Memory B cell (primary cell): Measurements from ENCODE around the gene INSIG2.
A peak's percentile ranks its signal among the peaks of the same experiment; 100 is the strongest.

Experiments
- ATAC-seq: fragments of 150-1000 bp; cut with Tn5 transposase; 2 replicates; pipeline ENCODE4 v1.10.0; 2021; ENCODE audit warnings: low read depth, mild to moderate bottlenecking, moderate library complexity
- DNase-seq, 2 donors: peaks; one replicate each; pipeline ENCODE4 v3.0.0; 2022; ENCODE audit warnings: low spot score in 2 of 2
- H3K27ac Mint-ChIP-seq: one replicate; pipeline ENCODE4 v1.8.0; 2022; ENCODE audit warnings: mild to moderate bottlenecking, moderate library complexity, mixed read lengths
- H3K27me3 Mint-ChIP-seq: one replicate; pipeline ENCODE4 v1.8.0; 2022; ENCODE audit warnings: mixed read lengths
- H3K36me3 Mint-ChIP-seq: one replicate; pipeline ENCODE4 v1.8.0; 2022; ENCODE audit warnings: mild to moderate bottlenecking, mixed read lengths
- H3K4me1 Mint-ChIP-seq: one replicate; pipeline ENCODE4 v1.8.0; 2022; ENCODE audit warnings: mixed read lengths
- H3K4me3 Mint-ChIP-seq: one replicate; pipeline ENCODE4 v1.8.0; 2022; ENCODE audit warnings: mild to moderate bottlenecking, moderate library complexity, mixed read lengths
- H3K9me3 Mint-ChIP-seq: one replicate; pipeline ENCODE4 v1.8.0; 2022; ENCODE audit warnings: mixed read lengths

Gene INSIG2

DNA sequence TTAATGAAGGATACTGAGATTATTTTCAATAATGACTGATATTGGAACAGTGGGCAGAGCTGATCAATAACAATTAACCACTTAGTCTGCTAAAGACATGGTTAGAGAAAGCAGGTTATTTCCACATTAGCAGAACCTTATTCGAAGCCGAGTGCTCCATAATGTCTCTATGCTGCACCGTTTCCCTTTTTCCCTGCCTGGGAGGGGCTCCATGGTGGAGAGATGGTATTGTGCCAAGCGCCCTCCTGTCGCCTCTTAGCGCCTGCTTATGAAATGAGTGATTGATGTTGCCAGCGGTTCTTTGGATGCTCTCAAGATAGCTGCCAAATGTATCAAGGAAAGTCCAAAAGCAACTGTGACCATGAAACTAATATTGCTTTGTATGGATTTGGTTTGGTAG is 34.6 kb upstream of the INSIG2 start:
- Mint-ChIP-seq H3K4me1 (peaks cover 23% of the 10 kb centered on the region), H3K27me3 (no peaks in the 10 kb centered on the region), H3K27ac (no peak overlapping the region), H3K4me3 (no peak overlapping the region), H3K36me3 (no peaks in the 10 kb centered on the region), H3K9me3 (no peaks in the 10 kb centered on the region)
- DNase-seq, result no peak
- ATAC-seq, result no peak

DNA sequence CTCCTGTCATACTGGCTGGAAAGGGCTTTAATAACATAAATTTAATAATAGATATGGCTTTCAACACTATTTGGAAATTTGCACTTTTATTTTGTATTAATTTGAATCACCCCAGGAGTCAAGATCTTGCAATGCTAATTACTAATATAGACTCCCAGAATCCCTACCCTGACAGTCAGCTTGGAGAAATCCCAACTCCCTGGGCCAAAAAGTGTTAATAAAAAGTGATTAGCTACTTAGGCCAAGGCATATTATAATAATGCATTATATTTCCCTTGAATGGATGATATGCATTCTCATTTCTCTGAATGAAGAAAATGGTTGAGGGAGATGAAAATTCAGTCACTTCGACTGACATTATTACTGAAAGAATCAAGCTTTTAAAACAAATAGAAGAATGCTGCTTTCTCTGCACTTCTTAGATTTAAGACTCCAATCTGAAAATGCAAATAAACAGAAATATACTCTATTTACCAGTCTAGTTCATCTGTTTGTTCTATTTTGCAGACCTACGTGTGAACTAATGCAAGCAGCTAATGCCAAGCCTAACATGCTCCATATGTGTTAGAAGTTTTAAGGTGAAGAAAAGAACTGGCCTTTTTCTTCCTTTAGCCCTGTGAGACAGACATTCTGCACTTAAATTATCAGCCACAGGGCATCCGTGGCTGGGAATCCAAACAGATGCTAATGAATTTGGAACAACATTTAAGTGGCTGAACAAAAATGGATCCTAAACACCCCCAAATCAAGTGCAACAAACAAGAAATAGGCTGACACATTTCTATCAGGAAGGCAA is 33.9 kb upstream of the INSIG2 start:
- Mint-ChIP-seq H3K36me3 (no peaks in the 10 kb centered on the region), H3K27me3 (no peaks in the 10 kb centered on the region), H3K27ac (peak overlapping the region; percentile 96), H3K4me1 (peaks cover 29% of the 10 kb centered on the region), H3K9me3 (no peaks in the 10 kb centered on the region), H3K4me3 (no peak overlapping the region)
- no peak for ATAC-seq
- no peak for DNase-seq

DNA sequence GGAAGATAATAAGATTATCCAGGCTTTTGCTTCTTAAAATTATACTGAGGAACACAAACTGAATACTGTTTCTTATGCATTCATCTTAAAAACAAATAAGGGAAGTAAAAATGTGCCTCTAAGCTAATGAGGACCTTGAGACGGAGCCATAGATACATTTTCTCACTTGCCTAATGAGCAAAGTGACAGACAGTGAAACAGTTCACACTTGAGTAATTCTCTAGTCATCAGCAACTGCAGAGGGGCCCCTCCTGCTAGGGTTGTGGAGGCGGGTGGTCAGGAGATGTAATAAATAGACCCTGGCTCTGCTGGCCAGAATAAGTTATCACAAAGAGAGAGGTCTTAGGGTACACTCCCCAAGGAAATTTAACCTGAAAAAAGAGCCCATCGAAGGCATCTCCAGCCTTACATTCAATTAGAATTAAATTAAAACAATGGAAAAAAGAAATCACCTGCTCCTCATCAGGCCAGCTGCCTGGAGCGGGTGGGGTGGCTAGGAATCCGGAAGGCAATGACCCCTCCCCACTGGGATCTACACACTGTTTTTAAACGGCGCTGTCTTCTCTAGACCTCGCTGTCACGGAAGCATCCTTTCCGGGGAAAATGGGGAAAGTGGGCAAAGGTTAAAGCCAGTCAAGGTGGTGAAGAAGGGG is 32.6 kb upstream of the INSIG2 start:
- H3K27ac Mint-ChIP-seq, result peak overlapping the region; percentile 96
- no peaks in the 10 kb centered on the region for H3K36me3 Mint-ChIP-seq
- no peaks in the 10 kb centered on the region for H3K9me3 Mint-ChIP-seq
- DNase-seq (peak; percentile 27 to 34), ATAC-seq (peak; percentile 76)
- H3K27me3 Mint-ChIP-seq, result no peaks in the 10 kb centered on the region
- H3K4me1 Mint-ChIP-seq, result peaks cover 32% of the 10 kb centered on the region
- peak overlapping the region; percentile 76 for H3K4me3 Mint-ChIP-seq

DNA sequence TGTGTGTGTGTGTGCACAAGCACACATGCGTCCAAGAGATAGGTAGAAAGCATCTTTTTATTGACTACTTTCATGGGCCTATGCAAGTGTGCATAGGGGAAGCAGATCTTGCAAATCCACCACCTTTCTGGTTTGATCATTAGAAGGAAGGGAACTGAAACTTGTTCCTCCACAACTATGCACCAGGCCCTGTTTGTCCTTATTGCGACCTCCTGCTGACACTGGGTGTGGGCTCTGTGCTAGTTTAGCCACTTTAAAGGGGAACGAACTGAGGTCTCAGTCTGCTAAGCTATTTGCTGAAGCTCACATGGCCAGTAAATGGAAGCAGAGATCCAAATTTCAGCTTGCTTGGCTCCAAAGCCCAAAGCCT is 32.1 kb upstream of the INSIG2 start:
- Mint-ChIP-seq H3K9me3 (no peaks in the 10 kb centered on the region), H3K36me3 (no peaks in the 10 kb centered on the region), H3K27ac (peak overlapping the region; percentile 96), H3K4me3 (peak overlapping the region; percentile 76), H3K4me1 (peaks cover 32% of the 10 kb centered on the region), H3K27me3 (no peaks in the 10 kb centered on the region)
- ATAC-seq, result peak; percentile 90
- peak; percentile 39 to 67 for DNase-seq

DNA sequence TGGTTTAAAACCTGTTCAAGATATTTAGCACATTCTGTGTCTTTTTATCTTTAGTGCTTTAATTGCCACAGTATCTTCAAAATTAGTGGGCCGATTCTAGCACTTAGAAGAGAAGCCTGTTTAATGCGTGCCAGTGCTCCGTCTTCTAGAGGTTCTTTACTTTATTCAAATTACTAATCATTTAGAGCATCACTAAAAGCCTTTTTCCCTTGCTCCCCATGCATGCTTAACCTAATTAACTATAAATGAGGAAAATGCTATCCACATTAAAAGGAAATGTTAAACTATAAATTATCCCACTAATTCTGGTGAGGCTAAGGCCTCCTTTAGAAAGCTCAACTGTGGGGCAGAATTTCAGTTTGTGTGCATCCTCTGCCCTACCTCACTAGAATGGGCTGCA is 31.5 kb upstream of the INSIG2 start:
- DNase-seq (no peak), ATAC-seq (no peak)
- H3K27ac Mint-ChIP-seq, result peak overlapping the region; percentile 96
- peaks cover 36% of the 10 kb centered on the region for H3K4me1 Mint-ChIP-seq
- H3K36me3 Mint-ChIP-seq, result no peaks in the 10 kb centered on the region
- no peaks in the 10 kb centered on the region for H3K9me3 Mint-ChIP-seq
- no peak overlapping the region for H3K4me3 Mint-ChIP-seq
- no peaks in the 10 kb centered on the region for H3K27me3 Mint-ChIP-seq

DNA sequence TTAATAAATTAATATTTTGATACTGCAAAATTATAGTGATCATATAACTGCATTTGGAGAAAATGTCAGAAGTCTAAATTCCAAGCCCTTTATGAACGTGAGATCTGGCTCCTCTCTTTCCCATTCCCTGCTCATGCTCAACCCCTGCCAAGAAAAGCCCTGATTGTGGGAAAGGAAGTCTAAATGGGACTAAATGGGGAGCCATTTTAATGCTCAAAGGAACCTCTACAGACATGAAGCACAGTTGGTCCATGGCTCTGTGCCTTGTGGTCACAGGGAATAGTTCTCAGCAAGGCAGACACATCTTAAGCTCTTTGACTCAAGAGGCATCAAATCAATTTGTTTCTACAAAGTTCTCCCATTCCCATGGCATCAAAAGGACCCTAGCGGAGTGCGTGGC is 29.3 kb upstream of the INSIG2 start:
- ATAC-seq (no peak), DNase-seq (no peak)
- no peaks in the 10 kb centered on the region for H3K36me3 Mint-ChIP-seq
- no peak overlapping the region for H3K27ac Mint-ChIP-seq
- peaks cover 36% of the 10 kb centered on the region for H3K4me1 Mint-ChIP-seq
- H3K9me3 Mint-ChIP-seq, result no peaks in the 10 kb centered on the region
- no peak overlapping the region for H3K4me3 Mint-ChIP-seq
- peaks cover 1% of the 10 kb centered on the region for H3K27me3 Mint-ChIP-seq

DNA sequence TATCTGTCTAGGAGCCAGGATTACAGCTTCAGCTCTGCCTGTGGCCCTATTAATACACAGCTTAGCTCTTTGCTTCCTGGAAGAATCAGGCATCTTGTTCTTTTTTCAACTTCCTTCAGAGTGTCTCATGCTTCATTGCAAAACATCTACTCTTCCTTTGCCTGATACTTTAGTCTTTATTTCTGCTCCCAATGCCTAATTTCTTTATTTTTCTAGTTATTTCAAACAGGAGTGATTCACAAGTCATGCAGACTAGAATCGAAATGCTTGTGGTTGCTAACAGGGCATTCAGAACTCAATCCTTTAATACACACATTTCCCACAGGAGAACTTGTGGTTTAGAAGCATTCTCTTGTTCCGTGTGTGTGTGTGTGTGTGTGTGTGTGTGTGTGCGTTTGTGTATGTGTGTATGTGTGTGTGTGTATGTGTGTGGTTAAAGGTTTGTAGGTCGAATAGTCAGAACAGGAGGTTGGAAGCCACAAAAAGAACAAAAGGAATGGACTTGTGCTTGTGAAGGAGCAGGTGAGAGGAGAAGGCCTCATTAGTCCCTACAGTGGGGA is 28.3 kb upstream of the INSIG2 start:
- no peak for ATAC-seq

DNA sequence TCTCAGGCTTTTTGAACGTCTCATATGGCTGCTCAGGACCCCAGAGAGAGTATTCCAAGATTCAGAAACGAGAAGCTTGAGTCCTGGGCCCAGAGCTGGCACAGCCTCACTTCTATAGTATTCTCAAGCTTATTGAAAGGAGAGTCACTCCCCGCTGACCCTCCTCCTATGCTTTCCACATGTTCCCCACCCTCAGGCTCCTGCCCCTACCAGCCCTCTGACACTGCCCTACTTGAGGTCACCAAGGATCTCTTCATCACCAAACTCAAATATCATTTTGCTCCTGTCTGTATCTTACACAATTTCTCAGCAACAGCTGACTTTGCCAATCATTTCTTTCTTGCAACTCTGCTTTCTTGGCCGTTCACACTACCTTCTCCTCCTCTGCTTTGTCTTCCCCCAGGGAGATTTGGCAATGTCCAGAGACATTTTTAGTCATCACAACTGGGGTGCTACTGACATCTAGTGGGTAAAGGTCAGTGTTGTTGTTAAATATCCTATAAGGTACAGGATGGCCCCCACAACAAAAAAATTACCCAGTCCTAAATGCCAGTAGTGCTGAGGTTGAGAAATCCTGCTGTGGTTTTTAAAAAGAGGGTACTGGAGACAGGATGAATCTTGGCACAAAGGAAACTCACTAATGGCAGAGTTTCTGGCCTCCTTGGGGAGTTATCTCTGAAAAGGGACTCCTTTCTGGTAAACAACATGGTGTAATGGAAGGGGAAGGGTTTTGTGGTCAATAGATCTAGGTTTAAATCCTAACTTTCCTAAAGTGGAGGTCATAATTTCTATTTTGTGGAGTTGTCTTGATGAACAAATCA is 26.9 kb upstream of the INSIG2 start:
- peaks cover 1% of the 10 kb centered on the region for H3K27me3 Mint-ChIP-seq
- H3K4me3 Mint-ChIP-seq, result peak overlapping the region; percentile 56
- peak overlapping the region; percentile 37 for H3K27ac Mint-ChIP-seq
- ATAC-seq (peak; percentile 77), DNase-seq (peak; percentile 36 to 51)
- H3K36me3 Mint-ChIP-seq, result no peaks in the 10 kb centered on the region
- H3K4me1 Mint-ChIP-seq, result peaks cover 21% of the 10 kb centered on the region
- no peaks in the 10 kb centered on the region for H3K9me3 Mint-ChIP-seq

More for the DNA sequence above, 28.3 kb upstream of the INSIG2 start:
- Mint-ChIP-seq H3K27me3 (peaks cover 1% of the 10 kb centered on the region), H3K9me3 (no peaks in the 10 kb centered on the region), H3K27ac (peak overlapping the region; percentile 81), H3K36me3 (no peaks in the 10 kb centered on the region), H3K4me3 (peak overlapping the region; percentile 2), H3K4me1 (peaks cover 32% of the 10 kb centered on the region)
- DNase-seq, result no peak

DNA sequence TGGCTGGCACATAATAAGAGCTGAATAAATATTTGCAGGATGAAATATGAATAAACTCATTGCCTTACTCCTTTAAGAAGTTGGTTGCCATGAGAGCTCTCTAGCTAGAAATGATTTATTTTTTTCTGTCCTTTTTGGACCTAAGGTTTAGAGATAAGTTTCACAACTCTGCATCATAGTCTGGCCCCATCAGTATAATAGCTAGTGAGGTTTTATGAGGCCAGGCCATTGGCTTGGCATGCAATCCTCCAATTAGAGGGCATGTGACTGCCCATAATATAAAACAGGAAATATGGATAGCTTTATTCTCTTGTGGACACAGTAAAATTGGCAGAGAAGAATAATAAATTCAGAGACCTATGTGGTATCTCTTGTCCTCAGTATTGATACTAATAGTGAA is 26.2 kb upstream of the INSIG2 start:
- Mint-ChIP-seq H3K27ac (no peak overlapping the region), H3K27me3 (peaks cover 1% of the 10 kb centered on the region), H3K4me3 (no peak overlapping the region), H3K36me3 (no peaks in the 10 kb centered on the region), H3K4me1 (peaks cover 19% of the 10 kb centered on the region), H3K9me3 (no peaks in the 10 kb centered on the region)
- DNase-seq (no peak), ATAC-seq (no peak)

DNA sequence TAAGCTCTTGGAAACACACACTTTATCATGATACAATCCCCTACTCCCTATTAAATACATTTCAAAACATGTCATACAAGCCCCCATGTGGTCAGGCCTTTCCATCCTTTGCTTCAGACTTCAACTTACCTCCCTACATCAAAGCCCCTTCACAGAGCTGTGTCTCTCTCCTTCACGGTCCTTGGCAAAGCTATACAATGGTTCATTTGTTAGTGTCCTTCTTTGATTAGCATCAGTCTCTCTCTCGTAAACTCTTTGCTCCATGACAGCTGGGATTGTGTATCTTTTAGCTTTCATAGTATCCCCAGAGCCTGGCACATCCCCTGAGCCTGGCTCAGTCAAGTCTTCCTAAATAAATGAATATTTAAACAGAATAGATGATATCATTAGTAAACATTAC is 25.6 kb upstream of the INSIG2 start:
- peaks cover 19% of the 10 kb centered on the region for H3K4me1 Mint-ChIP-seq
- H3K9me3 Mint-ChIP-seq, result no peaks in the 10 kb centered on the region
- DNase-seq (no peak), ATAC-seq (no peak)
- H3K36me3 Mint-ChIP-seq, result no peaks in the 10 kb centered on the region
- no peak overlapping the region for H3K27ac Mint-ChIP-seq
- no peak overlapping the region for H3K4me3 Mint-ChIP-seq
- H3K27me3 Mint-ChIP-seq, result peaks cover 3% of the 10 kb centered on the region

DNA sequence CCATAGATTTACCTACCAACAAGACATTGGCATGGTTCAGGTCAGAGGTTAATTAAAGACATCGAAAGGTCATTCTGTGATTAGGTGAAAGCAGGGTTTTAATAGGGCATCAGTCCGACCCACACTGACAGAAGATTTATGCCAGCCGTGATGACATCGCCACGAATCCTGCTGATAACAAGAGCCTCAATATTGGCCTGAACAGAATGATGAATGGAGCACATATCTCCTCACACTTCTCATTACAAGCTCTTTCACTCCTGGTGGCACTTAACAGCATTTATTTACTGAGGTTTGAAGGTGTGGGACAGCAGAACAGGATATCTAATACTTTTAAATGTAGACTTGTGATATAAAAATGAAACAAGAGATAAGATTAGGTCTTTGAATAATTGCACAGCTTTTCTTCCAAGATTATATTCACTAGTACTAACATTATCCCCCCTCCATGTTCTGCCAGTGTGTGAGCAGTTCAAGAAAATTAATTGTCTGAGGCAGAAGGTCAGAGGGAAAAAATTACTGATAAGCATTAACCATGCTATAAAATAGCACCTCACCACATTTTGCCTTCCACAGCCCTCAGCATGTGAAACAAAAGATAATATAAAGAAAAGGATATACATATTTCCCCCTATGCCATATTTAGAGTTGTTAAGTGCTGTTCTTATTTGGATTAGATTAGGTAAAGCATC is 23.1 kb upstream of the INSIG2 start:
- DNase-seq, result no peak
- Mint-ChIP-seq H3K27ac (no peak overlapping the region), H3K27me3 (peaks cover 4% of the 10 kb centered on the region), H3K9me3 (no peaks in the 10 kb centered on the region), H3K4me3 (no peak overlapping the region), H3K4me1 (peaks cover 6% of the 10 kb centered on the region), H3K36me3 (no peaks in the 10 kb centered on the region)
- no peak for ATAC-seq

DNA sequence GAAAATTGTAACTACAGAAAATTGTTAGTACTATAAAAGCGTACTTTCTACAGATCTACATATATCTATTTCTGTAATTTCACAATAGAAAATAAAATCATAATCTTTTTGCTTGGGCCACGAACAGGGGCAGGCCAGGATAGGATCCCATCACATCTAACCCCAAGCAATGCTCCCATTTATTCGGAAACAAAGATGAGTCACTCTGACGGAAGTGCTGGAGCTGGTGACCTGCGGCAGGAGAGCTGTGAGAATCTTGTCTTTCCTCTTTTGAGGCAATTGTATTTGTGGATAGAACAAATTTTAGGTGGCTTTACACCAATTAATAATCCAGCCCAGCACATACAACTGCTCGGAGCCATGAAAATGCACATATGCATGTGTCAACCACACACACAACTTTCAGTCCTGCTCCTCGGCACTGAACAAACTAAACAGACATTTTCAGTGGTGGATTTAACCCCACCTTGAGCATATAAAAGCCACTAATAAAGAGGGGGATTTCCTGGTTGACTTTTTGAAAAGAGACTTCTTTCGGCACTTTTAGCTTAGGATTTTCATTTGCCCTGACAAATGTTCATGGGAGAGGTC is 22.3 kb upstream of the INSIG2 start:
- no peak for ATAC-seq
- Mint-ChIP-seq H3K27me3 (peaks cover 4% of the 10 kb centered on the region), H3K4me1 (peaks cover 5% of the 10 kb centered on the region), H3K9me3 (no peaks in the 10 kb centered on the region), H3K36me3 (no peaks in the 10 kb centered on the region), H3K4me3 (no peak overlapping the region), H3K27ac (no peak overlapping the region)
- DNase-seq, result no peak

DNA sequence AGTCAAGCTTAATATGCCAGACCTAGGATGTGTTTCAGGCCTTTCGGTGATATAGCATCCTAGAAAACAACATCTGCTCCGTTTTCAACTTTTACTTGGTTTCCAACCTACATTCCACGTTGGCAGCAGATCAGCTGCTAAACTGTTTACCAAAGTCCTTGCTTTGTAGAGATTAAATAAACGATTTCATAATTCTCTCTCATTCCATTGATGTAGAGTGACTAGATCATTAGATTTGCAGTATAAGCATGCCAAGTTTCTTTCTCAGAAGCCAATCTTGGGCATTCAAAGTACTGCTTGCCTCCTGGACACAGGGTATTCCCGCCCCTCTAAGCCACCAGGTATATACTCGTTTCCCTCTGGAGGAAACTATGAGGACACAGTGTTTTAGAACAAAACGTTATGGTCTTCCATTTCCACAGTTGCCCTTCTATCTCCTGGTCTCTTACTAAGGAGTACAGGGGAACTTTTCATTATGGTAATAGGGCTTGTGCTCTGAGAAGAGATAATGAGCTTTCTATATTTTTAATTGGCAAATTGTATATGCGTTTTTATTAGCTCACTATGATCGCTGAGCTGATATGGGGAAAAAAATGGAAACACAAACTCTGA is 10.5 kb upstream of the INSIG2 start:
- Mint-ChIP-seq H3K9me3 (no peaks in the 10 kb centered on the region), H3K27ac (no peak overlapping the region), H3K4me3 (no peak overlapping the region), H3K27me3 (no peaks in the 10 kb centered on the region), H3K4me1 (no peaks in the 10 kb centered on the region), H3K36me3 (no peaks in the 10 kb centered on the region)
- DNase-seq (no peak), ATAC-seq (no peak)
